ENCODE data around the gene COL4A2.

Gene COL4A2

GRCh38 chr13:110272227-110272626, 34.9 kb upstream of the COL4A2 start:
- no peak for DNase-seq (ENCODE audit: low read depth in 2 of 2)

GRCh38 chr13:110272651-110273050, 34.4 kb upstream of the COL4A2 start:
- no peak for DNase-seq (ENCODE audit: low read depth in 2 of 2)

- DNase-seq (ENCODE audit: low read depth in 2 of 2) = no peak
Observed at GRCh38 chr13:110273254-110273653, 33.8 kb upstream of the COL4A2 start.

GRCh38 chr13:110274687-110275086, 32.4 kb upstream of the COL4A2 start:
- no peak for DNase-seq (ENCODE audit: low read depth in 2 of 2)

GRCh38 chr13:110275931-110276552, 31.0 kb upstream of the COL4A2 start:
- no peak for DNase-seq (ENCODE audit: low read depth in 2 of 2)

GRCh38 chr13:110276553-110276950, 30.5 kb upstream of the COL4A2 start:
- DNase-seq (ENCODE audit: low read depth in 2 of 2) = no peak

GRCh38 chr13:110277357-110277975, 29.6 kb upstream of the COL4A2 start:
- DNase-seq (ENCODE audit: low read depth in 2 of 2) = no peak

- DNase-seq (ENCODE audit: low read depth in 2 of 2) = no peak
Observed at GRCh38 chr13:110278859-110279258, 28.2 kb upstream of the COL4A2 start.

GRCh38 chr13:110279684-110280083, 27.4 kb upstream of the COL4A2 start:
- DNase-seq (ENCODE audit: low read depth in 2 of 2) = no peak

GRCh38 chr13:110280231-110280813, 26.8 kb upstream of the COL4A2 start:
- no peak for DNase-seq (ENCODE audit: low read depth in 2 of 2)

- no peak for DNase-seq (ENCODE audit: low read depth in 2 of 2)
Observed at GRCh38 chr13:110280985-110281688, 25.9 kb upstream of the COL4A2 start.

GRCh38 chr13:110281736-110282135, 25.3 kb upstream of the COL4A2 start:
- DNase-seq (ENCODE audit: low read depth in 2 of 2) = no peak

GRCh38 chr13:110282316-110282841, 24.7 kb upstream of the COL4A2 start:
- no peak for DNase-seq (ENCODE audit: low read depth in 2 of 2)

- peak; percentile 96 to 97 for DNase-seq (ENCODE audit: low read depth in 2 of 2)
Observed at GRCh38 chr13:110283736-110284517, 23.2 kb upstream of the COL4A2 start.

- DNase-seq (ENCODE audit: low read depth in 2 of 2) = peak in 1 of 2 experiments; percentile 30
Observed at GRCh38 chr13:110284779-110285484, 22.2 kb upstream of the COL4A2 start.

- DNase-seq (ENCODE audit: low read depth in 2 of 2) = no peak
Observed at GRCh38 chr13:110285991-110286832, 20.9 kb upstream of the COL4A2 start.

GRCh38 chr13:110286833-110287819, 20.0 kb upstream of the COL4A2 start:
- no peak for DNase-seq (ENCODE audit: low read depth in 2 of 2)

GRCh38 chr13:110289174-110289573, 17.9 kb upstream of the COL4A2 start:
- DNase-seq (ENCODE audit: low read depth in 2 of 2) = no peak

GRCh38 chr13:110289661-110290060, 17.4 kb upstream of the COL4A2 start:
- no peak for DNase-seq (ENCODE audit: low read depth in 2 of 2)
